ENCODE measurements around the gene KIF6.

DNA sequence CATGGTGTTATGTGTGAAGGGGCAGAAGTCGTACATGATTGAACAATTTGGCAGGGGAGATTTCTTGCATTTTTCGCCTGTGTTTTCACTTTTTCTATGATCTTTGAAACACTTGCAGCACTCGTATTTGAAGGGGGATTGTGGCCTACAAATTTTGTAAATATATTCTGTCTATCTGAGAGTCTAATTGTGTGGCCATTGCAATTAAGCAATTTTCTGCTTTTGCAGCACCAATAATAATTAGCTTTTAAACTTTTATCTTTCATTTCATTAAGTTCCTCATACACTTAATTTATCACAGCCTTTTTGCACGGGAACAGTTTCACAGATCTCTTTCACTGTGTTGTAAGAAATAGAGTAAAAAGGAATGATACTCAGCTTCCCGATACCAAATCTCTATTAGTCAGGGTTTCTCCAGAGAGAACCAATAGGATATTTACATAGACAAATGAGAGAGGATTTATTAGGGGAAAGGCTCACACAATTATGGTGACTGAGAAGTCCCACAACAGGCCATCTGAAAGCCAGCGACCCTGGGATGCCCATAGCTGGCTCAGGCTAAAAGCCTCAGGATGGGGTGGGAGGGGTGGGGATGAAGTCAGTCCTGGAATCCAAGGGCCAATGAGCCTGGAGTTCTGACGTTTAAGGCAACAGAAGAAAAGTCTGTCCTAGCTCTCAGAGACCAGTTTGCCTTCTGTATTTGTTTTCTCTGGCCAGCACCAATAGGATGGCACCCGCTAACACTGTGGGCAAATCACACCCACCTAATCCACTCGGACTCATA is 58.3 kb downstream of the KIF6 start:
- TF ChIP-seq, protein P1, sequence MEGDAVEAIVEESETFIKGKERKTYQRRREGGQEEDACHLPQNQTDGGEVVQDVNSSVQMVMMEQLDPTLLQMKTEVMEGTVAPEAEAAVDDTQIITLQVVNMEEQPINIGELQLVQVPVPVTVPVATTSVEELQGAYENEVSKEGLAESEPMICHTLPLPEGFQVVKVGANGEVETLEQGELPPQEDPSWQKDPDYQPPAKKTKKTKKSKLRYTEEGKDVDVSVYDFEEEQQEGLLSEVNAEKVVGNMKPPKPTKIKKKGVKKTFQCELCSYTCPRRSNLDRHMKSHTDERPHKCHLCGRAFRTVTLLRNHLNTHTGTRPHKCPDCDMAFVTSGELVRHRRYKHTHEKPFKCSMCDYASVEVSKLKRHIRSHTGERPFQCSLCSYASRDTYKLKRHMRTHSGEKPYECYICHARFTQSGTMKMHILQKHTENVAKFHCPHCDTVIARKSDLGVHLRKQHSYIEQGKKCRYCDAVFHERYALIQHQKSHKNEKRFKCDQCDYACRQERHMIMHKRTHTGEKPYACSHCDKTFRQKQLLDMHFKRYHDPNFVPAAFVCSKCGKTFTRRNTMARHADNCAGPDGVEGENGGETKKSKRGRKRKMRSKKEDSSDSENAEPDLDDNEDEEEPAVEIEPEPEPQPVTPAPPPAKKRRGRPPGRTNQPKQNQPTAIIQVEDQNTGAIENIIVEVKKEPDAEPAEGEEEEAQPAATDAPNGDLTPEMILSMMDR (IDR thresholded peaks at IDR 0.05), result no peak
- no peak for TF ChIP-seq SIN3A (IDR thresholded peaks at IDR 0.05; ENCODE audit: borderline replicate concordance, insufficient read depth, low read depth, low read length)
- TF ChIP-seq POLR2AphosphoS5 (IDR thresholded peaks at IDR 0.05; ENCODE audit: low read depth, low read length), result no peak
- TF ChIP-seq, protein P2, sequence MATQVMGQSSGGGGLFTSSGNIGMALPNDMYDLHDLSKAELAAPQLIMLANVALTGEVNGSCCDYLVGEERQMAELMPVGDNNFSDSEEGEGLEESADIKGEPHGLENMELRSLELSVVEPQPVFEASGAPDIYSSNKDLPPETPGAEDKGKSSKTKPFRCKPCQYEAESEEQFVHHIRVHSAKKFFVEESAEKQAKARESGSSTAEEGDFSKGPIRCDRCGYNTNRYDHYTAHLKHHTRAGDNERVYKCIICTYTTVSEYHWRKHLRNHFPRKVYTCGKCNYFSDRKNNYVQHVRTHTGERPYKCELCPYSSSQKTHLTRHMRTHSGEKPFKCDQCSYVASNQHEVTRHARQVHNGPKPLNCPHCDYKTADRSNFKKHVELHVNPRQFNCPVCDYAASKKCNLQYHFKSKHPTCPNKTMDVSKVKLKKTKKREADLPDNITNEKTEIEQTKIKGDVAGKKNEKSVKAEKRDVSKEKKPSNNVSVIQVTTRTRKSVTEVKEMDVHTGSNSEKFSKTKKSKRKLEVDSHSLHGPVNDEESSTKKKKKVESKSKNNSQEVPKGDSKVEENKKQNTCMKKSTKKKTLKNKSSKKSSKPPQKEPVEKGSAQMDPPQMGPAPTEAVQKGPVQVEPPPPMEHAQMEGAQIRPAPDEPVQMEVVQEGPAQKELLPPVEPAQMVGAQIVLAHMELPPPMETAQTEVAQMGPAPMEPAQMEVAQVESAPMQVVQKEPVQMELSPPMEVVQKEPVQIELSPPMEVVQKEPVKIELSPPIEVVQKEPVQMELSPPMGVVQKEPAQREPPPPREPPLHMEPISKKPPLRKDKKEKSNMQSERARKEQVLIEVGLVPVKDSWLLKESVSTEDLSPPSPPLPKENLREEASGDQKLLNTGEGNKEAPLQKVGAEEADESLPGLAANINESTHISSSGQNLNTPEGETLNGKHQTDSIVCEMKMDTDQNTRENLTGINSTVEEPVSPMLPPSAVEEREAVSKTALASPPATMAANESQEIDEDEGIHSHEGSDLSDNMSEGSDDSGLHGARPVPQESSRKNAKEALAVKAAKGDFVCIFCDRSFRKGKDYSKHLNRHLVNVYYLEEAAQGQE (IDR thresholded peaks at IDR 0.05; ENCODE audit: insufficient read depth in 1 of 2, low read depth in 2 of 2, low read length in 1 of 2), result no peak
- TF ChIP-seq TCF7L2 (IDR thresholded peaks at IDR 0.05; ENCODE audit: low read depth, low read length), result no peak

Measured in Panc1 (cell line).